Peyer's patch (tissue), 4 donors: ENCODE results near the gene CTNNBL1.

Experiments
- POLR2A ChIP-seq, 2 donors: fragments of 450-650 bp; IDR thresholded peaks; one replicate each; pipeline ENCODE4 v1.5.1; 2017; ENCODE audit warnings: antibody characterized with exemption in 2 of 2, mild to moderate bottlenecking in 2 of 2, moderate library complexity in 2 of 2
- TF ChIP-seq, protein P1 (sequence below), 6 experiments: fragments of 450-650 bp in 4 of 6; fragments of 200-600 bp in 2 of 6; sonication (generic) in 1 of 6; IDR thresholded peaks; one replicate each; pipeline ENCODE4 v1.5.1; 2017 to 2019; ENCODE audit warnings: antibody characterized with exemption in 6 of 6, mild to moderate bottlenecking in 3 of 6, moderate library complexity in 1 of 6

DNA sequence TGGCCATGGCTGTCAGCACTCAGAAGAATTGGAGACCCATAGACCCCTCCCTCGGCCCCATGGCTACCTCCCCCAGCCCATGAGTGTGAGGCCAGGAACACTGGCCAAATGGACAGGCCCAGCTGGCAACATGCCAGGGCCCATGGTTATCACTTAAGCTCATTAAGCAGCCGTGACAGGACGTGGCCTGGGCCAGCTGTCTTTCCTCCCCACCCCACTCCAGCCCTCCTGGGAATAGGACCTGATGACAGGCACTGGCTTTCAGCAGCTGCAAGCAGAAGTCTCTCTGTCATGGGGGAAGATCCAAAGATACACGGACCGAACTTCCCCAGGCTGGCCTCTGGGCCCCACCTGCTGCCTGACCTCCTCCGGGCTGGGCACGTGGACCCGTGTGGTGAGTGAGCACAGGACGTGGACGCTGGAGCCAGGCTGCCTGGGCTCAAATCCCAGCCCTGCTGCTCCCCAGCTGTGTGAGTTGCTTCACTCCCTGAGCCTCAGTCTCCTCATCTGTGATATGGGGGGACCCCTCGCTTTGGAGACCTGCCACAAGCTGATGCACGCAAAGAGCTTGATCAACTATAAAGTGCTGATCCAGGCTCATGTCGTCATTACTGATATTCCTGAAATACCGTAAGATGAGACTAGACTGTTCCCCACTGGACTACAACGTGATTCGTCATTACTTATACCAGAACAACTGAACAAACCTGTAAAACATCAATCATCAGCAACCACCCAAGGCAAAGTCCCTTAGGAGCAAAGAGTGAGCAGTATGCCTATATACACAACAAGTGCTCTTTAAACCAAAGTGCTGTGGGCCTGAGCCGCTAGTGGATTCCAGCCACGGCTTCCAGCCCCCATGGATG, 187.1 kb downstream of the CTNNBL1 start:
- TF ChIP-seq, protein P1, sequence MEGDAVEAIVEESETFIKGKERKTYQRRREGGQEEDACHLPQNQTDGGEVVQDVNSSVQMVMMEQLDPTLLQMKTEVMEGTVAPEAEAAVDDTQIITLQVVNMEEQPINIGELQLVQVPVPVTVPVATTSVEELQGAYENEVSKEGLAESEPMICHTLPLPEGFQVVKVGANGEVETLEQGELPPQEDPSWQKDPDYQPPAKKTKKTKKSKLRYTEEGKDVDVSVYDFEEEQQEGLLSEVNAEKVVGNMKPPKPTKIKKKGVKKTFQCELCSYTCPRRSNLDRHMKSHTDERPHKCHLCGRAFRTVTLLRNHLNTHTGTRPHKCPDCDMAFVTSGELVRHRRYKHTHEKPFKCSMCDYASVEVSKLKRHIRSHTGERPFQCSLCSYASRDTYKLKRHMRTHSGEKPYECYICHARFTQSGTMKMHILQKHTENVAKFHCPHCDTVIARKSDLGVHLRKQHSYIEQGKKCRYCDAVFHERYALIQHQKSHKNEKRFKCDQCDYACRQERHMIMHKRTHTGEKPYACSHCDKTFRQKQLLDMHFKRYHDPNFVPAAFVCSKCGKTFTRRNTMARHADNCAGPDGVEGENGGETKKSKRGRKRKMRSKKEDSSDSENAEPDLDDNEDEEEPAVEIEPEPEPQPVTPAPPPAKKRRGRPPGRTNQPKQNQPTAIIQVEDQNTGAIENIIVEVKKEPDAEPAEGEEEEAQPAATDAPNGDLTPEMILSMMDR (IDR thresholded peaks at IDR 0.05): no peak
- no peak for TF ChIP-seq POLR2A (IDR thresholded peaks at IDR 0.05)
